H1 (cell line): ENCODE measurements around the gene SOCS7. TPM values are rescaled to one million over a fixed set of nuclear protein-coding genes. Genes with fewer than 3 reads are reported as not detected.

ENCODE experiments used
- BACH1 ChIP-seq: IDR thresholded peaks from 2 replicates; pipeline ENCODE4 v1.6.1; 2012; ENCODE audit warnings: low read length, improper control_type of control experiment
- BCL11A ChIP-seq, 2 experiments: IDR thresholded peaks; one replicate each; pipeline ENCODE4 v1.6.1; 2011; ENCODE audit warnings: low read depth in 2 of 2, low read length in 2 of 2, mild to moderate bottlenecking in 2 of 2
- CBX8 ChIP-seq: fragments of 300-800, 300-1000 bp; sonication (generic); IDR thresholded peaks from 2 replicates; pipeline ENCODE4 v1.7.1; 2016; ENCODE audit warnings: low read depth, low read length, borderline replicate concordance
- CHD1 ChIP-seq: IDR thresholded peaks from 2 replicates; pipeline ENCODE4 v1.6.1; 2012; ENCODE audit warnings: low read depth, low read length, improper control_type of control experiment
- CHD2 ChIP-seq: IDR thresholded peaks from 2 replicates; pipeline ENCODE4 v1.6.1; 2012; ENCODE audit warnings: low read length, improper control_type of control experiment
- GABPA ChIP-seq: IDR thresholded peaks from 2 replicates; pipeline ENCODE4 v1.6.1; 2011; ENCODE audit warnings: mild to moderate bottlenecking, low read length, moderate library complexity, borderline replicate concordance; ENCODE audit not compliant: insufficient read depth
- HDAC2 ChIP-seq, 2 experiments: fragments of 300-600 bp in 1 of 2; sonication (generic) in 1 of 2; IDR thresholded peaks; 2 replicates each; pipeline ENCODE4 v1.6.1; 2011 to 2012; ENCODE audit warnings: low read depth in 2 of 2, low read length in 2 of 2, mild to moderate bottlenecking in 2 of 2, moderate library complexity in 2 of 2, borderline replicate concordance in 1 of 2, inconsistent platforms in 1 of 2
- HDAC6 ChIP-seq: IDR thresholded peaks from one replicate; pipeline ENCODE4 v1.7.1; 2012; ENCODE audit warnings: low read depth, mild to moderate bottlenecking, inconsistent platforms, low read length, moderate library complexity
- JUN ChIP-seq: IDR thresholded peaks from 2 replicates; pipeline ENCODE4 v1.6.1; 2011; ENCODE audit warnings: low read depth, mild to moderate bottlenecking, improper control_type of control experiment, low read length
- KDM1A ChIP-seq: fragments of 200-600, 300-600 bp; sonication (generic); IDR thresholded peaks from 2 replicates; pipeline ENCODE4 v1.7.1; 2016; ENCODE audit warnings: mild to moderate bottlenecking, low read length, borderline replicate concordance
- MAX ChIP-seq: IDR thresholded peaks from 2 replicates; pipeline ENCODE4 v1.6.1; 2012; ENCODE audit warnings: inconsistent platforms
- RBBP5 ChIP-seq: IDR thresholded peaks from 2 replicates; pipeline ENCODE4 v1.7.1; 2012; ENCODE audit warnings: low read depth, mild to moderate bottlenecking, inconsistent platforms, low read length, moderate library complexity, borderline replicate concordance
- SIRT6 ChIP-seq: IDR thresholded peaks from one replicate; pipeline ENCODE4 v1.7.1; 2012; ENCODE audit warnings: low read length, inconsistent platforms
- SIX5 ChIP-seq: IDR thresholded peaks from 2 replicates; pipeline ENCODE4 v1.6.1; 2011; ENCODE audit warnings: mild to moderate bottlenecking, low read depth, low read length
- SUZ12 ChIP-seq: fragments of 200-600 bp; sonication (generic); IDR thresholded peaks from 2 replicates; pipeline ENCODE4 v1.6.1; 2012; ENCODE audit warnings: mild to moderate bottlenecking, inconsistent platforms, low read length, moderate library complexity, mixed read lengths
- TAF1 ChIP-seq: IDR thresholded peaks from 2 replicates; pipeline ENCODE4 v1.6.1; 2011; ENCODE audit warnings: mild to moderate bottlenecking, low read depth, low read length
- TCF12 ChIP-seq: IDR thresholded peaks from 2 replicates; pipeline ENCODE4 v1.6.1; 2011; ENCODE audit warnings: low read depth, mild to moderate bottlenecking, low read length
- TEAD4 ChIP-seq: IDR thresholded peaks from 2 replicates; pipeline ENCODE4 v1.6.1; 2012; ENCODE audit warnings: low read depth, low read length, inconsistent platforms, mixed read lengths
- YY1 ChIP-seq: IDR thresholded peaks from 2 replicates; pipeline ENCODE4 v1.6.1; 2011; ENCODE audit warnings: low read depth, mild to moderate bottlenecking, low read length
- ZNF274 ChIP-seq: IDR thresholded peaks from 2 replicates; pipeline ENCODE4 v1.7.0; 2012; ENCODE audit warnings: low read length, borderline replicate concordance; ENCODE audit errors: extremely low read depth
- polyA plus RNA-seq, 7 experiments: library from polyadenylated mRNA; depleted of rRNA in 3 of 7; stranded (reverse) in 5 of 7; unstranded in 2 of 7; fragments of >200 nt in 5 of 7; fragments of 200-250 nt in 2 of 7; gene quantifications; 1 replicate in 5 of 7; 2 replicates in 1 of 7; 4 replicates in 1 of 7; pipeline versions ENCODE4 v1.2.1 to v1.2.3, GENCODE V29; 2011 to 2013; ENCODE audit warnings: missing spikeins in 2 of 7, mixed read lengths in 2 of 7
- total RNA-seq: library from RNA; stranded (reverse); fragmentation: NEBNext Ultra II Directional; extraction: Animal tissue kit (Norgen Biotek cat#: 25700); gene quantifications from 2 replicates; pipeline ENCODE4 v1.2.1, GENCODE V29; 2021
- TF ChIP-seq, protein P1 (sequence below): IDR thresholded peaks from 2 replicates; pipeline ENCODE4 v1.6.1; 2012; ENCODE audit warnings: inconsistent platforms
- TF ChIP-seq, protein P2 (sequence below): IDR thresholded peaks from 2 replicates; pipeline ENCODE4 v1.6.1; 2012; ENCODE audit warnings: low read length, inconsistent platforms

The SOCS7 gene
- total and polyA plus RNA-seq, 2 of the 8 experiments (the other 6 are each of a cell fraction or from before 2014, with no cell fraction given): 13.5 to 26.9 TPM

DNA sequence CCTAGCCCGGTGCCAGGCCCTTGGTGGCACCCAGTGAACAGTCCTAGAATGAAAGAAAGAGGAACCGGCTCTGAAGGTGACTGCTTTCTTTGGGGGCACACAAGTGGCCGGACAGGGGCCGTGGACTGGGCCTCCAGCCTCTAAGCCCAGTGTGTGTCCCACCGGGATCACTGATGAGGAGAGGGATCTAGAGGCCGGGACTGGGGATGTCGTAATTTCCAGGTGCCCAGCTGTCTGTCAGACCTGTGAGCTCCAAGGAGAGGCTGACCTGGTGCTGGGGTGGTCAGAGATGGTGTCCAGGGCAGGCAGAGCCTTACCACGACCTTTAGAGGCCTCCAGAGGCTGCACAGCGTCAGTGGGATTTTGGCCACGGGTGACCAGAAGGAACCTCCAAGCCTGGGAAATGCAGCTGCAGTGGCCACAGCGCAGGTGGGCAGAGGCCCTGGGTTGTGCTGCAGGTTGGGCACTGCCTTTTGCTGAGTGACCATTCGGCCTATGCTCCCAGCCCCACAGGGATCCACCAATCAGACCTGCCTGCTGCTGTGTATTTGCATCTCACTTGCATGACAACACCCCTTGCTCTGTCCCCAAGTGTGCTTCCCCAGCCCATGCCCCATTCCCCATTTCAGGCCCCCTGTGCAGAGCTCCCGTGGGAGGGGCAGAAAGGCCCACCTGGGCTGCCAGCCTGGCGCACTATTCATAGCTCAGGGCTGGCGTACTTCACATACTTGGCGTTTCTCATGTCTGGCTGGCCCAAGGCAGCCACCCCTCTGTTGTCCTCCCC lies 89.2 kb downstream of the SOCS7 start (continued):
- TF ChIP-seq HDAC2 (IDR thresholded peaks at IDR 0.05; ENCODE audit: borderline replicate concordance in 1 of 2, low read depth in 2 of 2, low read length in 2 of 2): peak in 1 of 2 experiments; percentile 91; a peak in 2 of 4 replicates
- TF ChIP-seq TEAD4: peak; percentile 71
- no peak for TF ChIP-seq SIX5
- no peak for TF ChIP-seq BCL11A (IDR thresholded peaks at IDR 0.05; ENCODE audit: low read depth in 2 of 2, low read length in 2 of 2)
- TF ChIP-seq CHD2: peak; percentile 15; the same call in 1 of the 2 replicates
- TF ChIP-seq TCF12: 0 out of 2 replicates have a peak, but pooled peaks have one; percentile 71
- TF ChIP-seq ZNF274: no peak
- no peak for TF ChIP-seq KDM1A
- TF ChIP-seq BACH1: no peak
- no peak for TF ChIP-seq CHD1
- no peak for TF ChIP-seq CBX8
- no peak for TF ChIP-seq JUN
- TF ChIP-seq TAF1: peak; percentile 52; the same call in 1 of the 2 replicates
- no peak for TF ChIP-seq SIRT6
- TF ChIP-seq, protein P1, sequence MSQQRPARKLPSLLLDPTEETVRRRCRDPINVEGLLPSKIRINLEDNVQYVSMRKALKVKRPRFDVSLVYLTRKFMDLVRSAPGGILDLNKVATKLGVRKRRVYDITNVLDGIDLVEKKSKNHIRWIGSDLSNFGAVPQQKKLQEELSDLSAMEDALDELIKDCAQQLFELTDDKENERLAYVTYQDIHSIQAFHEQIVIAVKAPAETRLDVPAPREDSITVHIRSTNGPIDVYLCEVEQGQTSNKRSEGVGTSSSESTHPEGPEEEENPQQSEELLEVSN: no peak
- TF ChIP-seq RBBP5: 0 out of 2 replicates have a peak, but pooled peaks have one; percentile 49
- TF ChIP-seq, protein P2, sequence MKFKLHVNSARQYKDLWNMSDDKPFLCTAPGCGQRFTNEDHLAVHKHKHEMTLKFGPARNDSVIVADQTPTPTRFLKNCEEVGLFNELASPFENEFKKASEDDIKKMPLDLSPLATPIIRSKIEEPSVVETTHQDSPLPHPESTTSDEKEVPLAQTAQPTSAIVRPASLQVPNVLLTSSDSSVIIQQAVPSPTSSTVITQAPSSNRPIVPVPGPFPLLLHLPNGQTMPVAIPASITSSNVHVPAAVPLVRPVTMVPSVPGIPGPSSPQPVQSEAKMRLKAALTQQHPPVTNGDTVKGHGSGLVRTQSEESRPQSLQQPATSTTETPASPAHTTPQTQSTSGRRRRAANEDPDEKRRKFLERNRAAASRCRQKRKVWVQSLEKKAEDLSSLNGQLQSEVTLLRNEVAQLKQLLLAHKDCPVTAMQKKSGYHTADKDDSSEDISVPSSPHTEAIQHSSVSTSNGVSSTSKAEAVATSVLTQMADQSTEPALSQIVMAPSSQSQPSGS: no peak
- no peak for TF ChIP-seq GABPA
- 0 out of 2 replicates have a peak, but pooled peaks have one; percentile 43 for TF ChIP-seq MAX
- no peak for TF ChIP-seq HDAC6
- TF ChIP-seq SUZ12: no peak
- no peak for TF ChIP-seq YY1
